CD14-positive monocyte (primary cell): ENCODE measurements around the gene KIT. TPM values are rescaled to one million over a fixed set of nuclear protein-coding genes. Genes with fewer than 3 reads are reported as not detected.

Experiments used
- DNase-seq, 3 donors: peaks; one replicate each; pipeline ENCODE4 v3.0.0-alpha.2; 2011 to 2022
- H2AFZ ChIP-seq: 2 replicates; pipeline ENCODE4 v1.6.0; 2012; ENCODE audit warnings: mild to moderate bottlenecking, low read depth, low read length, inconsistent platforms; ENCODE audit not compliant: insufficient read depth, poor library complexity, severe bottlenecking
- H3K27ac ChIP-seq, 2 donors: 1 replicate in 1 of 2; 2 replicates in 1 of 2; pipeline ENCODE4 v1.5.1; 2012 to 2013; ENCODE audit warnings: low read length in 2 of 2, control low read depth in 1 of 2, inconsistent platforms in 1 of 2, low read depth in 1 of 2, mild to moderate bottlenecking in 1 of 2
- H3K27me3 ChIP-seq, 2 donors: one replicate each; pipeline versions ENCODE4 v1.6.0 to v1.6.1; 2011 to 2013; ENCODE audit warnings: low read length in 2 of 2; ENCODE audit not compliant: control insufficient read depth in 2 of 2, insufficient read depth in 2 of 2
- H3K36me3 ChIP-seq, 2 donors: replicated peaks in 1 of 2; 1 replicate in 1 of 2; 2 replicates in 1 of 2; pipeline versions ENCODE4 v1.5.1 to v1.6.1; 2012 to 2013; ENCODE audit warnings: low read length in 2 of 2, control low read depth in 1 of 2, inconsistent platforms in 1 of 2, mild to moderate bottlenecking in 1 of 2; ENCODE audit not compliant: insufficient read depth in 2 of 2, control insufficient read depth in 1 of 2
- H3K4me1 ChIP-seq, 2 donors: 1 replicate in 1 of 2; 2 replicates in 1 of 2; pipeline versions ENCODE4 v1.5.1 to v1.6.1; 2012 to 2013; ENCODE audit warnings: low read length in 2 of 2, control low read depth in 1 of 2, inconsistent platforms in 1 of 2, mild to moderate bottlenecking in 1 of 2, moderate library complexity in 1 of 2; ENCODE audit not compliant: insufficient read depth in 2 of 2, control insufficient read depth in 1 of 2
- H3K4me2 ChIP-seq: replicated peaks from 2 replicates; pipeline ENCODE3; 2012; ENCODE audit warnings: low read length, moderate library complexity, mild to moderate bottlenecking; ENCODE audit not compliant: poor library complexity, severe bottlenecking; ENCODE audit errors: extremely low read depth
- H3K4me3 ChIP-seq, 3 experiments: fragments of 200-600 bp in 1 of 3; sonication (generic) in 1 of 3; replicated peaks in 1 of 3; 1 replicate in 2 of 3; 2 replicates in 1 of 3; pipeline ENCODE4 v1.5.1; 2011 to 2013; ENCODE audit warnings: low read length in 3 of 3, mild to moderate bottlenecking in 3 of 3, control low read depth in 2 of 3, low read depth in 2 of 3, inconsistent platforms in 1 of 3, moderate library complexity in 1 of 3
- H3K79me2 ChIP-seq: 2 replicates; pipeline ENCODE4 v1.6.0; 2012; ENCODE audit warnings: mild to moderate bottlenecking, control low read depth, inconsistent platforms, low read length, moderate library complexity; ENCODE audit not compliant: insufficient read depth
- H3K9ac ChIP-seq: 2 replicates; pipeline ENCODE4 v1.6.0; 2017; ENCODE audit warnings: low read length, mild to moderate bottlenecking; ENCODE audit not compliant: insufficient read depth, poor library complexity, severe bottlenecking
- H3K9me3 ChIP-seq, 2 donors: replicated peaks in 1 of 2; 1 replicate in 1 of 2; 2 replicates in 1 of 2; pipeline versions ENCODE4 v1.5.1 to v1.6.1; 2012 to 2013; ENCODE audit warnings: low read length in 2 of 2, control low read depth in 1 of 2; ENCODE audit not compliant: control insufficient read depth in 1 of 2, insufficient read depth in 1 of 2
- H4K20me1 ChIP-seq: 2 replicates; pipeline ENCODE4 v1.6.0; 2012; ENCODE audit warnings: mild to moderate bottlenecking, low read length, control low read depth, moderate library complexity; ENCODE audit not compliant: insufficient read depth
- H3K27ac Mint-ChIP-seq, 7 donors: one replicate each; pipeline ENCODE4 v1.8.0; 2020; ENCODE audit warnings: mild to moderate bottlenecking in 7 of 7, mixed read lengths in 7 of 7, moderate library complexity in 6 of 7, inconsistent platforms in 2 of 7
- H3K27me3 Mint-ChIP-seq, 3 donors: one replicate each; pipeline ENCODE4 v1.8.0; 2021 to 2022; ENCODE audit warnings: low read depth in 3 of 3, mild to moderate bottlenecking in 3 of 3, mixed read lengths in 3 of 3, moderate library complexity in 3 of 3, inconsistent platforms in 1 of 3
- H3K36me3 Mint-ChIP-seq, 2 donors: one replicate each; pipeline ENCODE4 v1.8.0; 2020; ENCODE audit warnings: mixed read lengths in 2 of 2, inconsistent platforms in 1 of 2, mild to moderate bottlenecking in 1 of 2
- H3K4me1 Mint-ChIP-seq: one replicate; pipeline ENCODE4 v1.8.0; 2020; ENCODE audit warnings: mild to moderate bottlenecking, mixed read lengths
- H3K4me3 Mint-ChIP-seq, 2 donors: one replicate each; pipeline ENCODE4 v1.8.0; 2020; ENCODE audit warnings: mild to moderate bottlenecking in 2 of 2, mixed read lengths in 2 of 2, moderate library complexity in 1 of 2
- H3K9me3 Mint-ChIP-seq, 7 donors: one replicate each; pipeline ENCODE4 v1.8.0; 2020 to 2022; ENCODE audit warnings: mixed read lengths in 7 of 7, mild to moderate bottlenecking in 6 of 7, moderate library complexity in 6 of 7, inconsistent platforms in 2 of 7
- CTCF ChIP-seq: fragments of 200-600 bp; IDR thresholded peaks from one replicate; pipeline ENCODE4 v1.8.0; 2022; ENCODE audit warnings: antibody characterized with exemption, mild to moderate bottlenecking
- WGBS: methylation state at CpG from one replicate; pipeline ENCODE4 v1.1.5; 2013; ENCODE audit warnings: missing lambda C conversion rate; ENCODE audit not compliant: insufficient coverage; 5-methylcytosine and 5-hydroxymethylcytosine counted together
- intact Hi-C, 2 donors: fragments of 100-400 bp; cut with micrococcal nuclease; formaldehyde crosslinking; loops; one replicate each; pipeline versions ENCODE4 v1.15.0 to v1.15.1; 2023
- polyA plus RNA-seq, 3 donors: library from polyadenylated mRNA; depleted of rRNA in 1 of 3; unstranded in 2 of 3; stranded (reverse) in 1 of 3; fragments of 300-500 nt in 2 of 3; fragments of >200 nt in 1 of 3; fragmentation: Illumina TruSeq in 2 of 3; gene quantifications; 1 replicate in 2 of 3; 2 replicates in 1 of 3; pipeline ENCODE4 v1.2.3, GENCODE V29; 2012 to 2021

The KIT gene
- polyA plus RNA-seq, 3 donors = not detected

- peak overlapping the region in 1 of 7 donors; percentile 2 for H3K27ac Mint-ChIP-seq
- H3K4me2 ChIP-seq = peak overlapping the region; percentile 54
- no peak overlapping the region for H3K9ac ChIP-seq
- H3K4me3 ChIP-seq = peak overlapping the region in 1 of 3 experiments; percentile 43
- no peaks in the 10 kb centered on the region for H3K36me3 Mint-ChIP-seq
- intact Hi-C loops = no loop called here
- peaks cover 0 to 8% (median 0%) of the 10 kb centered on the region in 7 donors for H3K9me3 Mint-ChIP-seq
- peak overlapping the region in 1 of 2 donors; percentile 35 for H3K27ac ChIP-seq
- no peaks in the 10 kb centered on the region for H3K9me3 ChIP-seq
- H3K4me1 Mint-ChIP-seq = peaks cover 30% of the 10 kb centered on the region
- peak overlapping the region; percentile 39 for H2AFZ ChIP-seq
- H3K4me3 Mint-ChIP-seq = peak overlapping the region in 1 of 2 donors; percentile 72
- H3K27me3 ChIP-seq = no peaks in the 10 kb centered on the region
- WGBS = 0% methylated on average over 1 of the region's 8 CpGs
- TF ChIP-seq CTCF = no peak
- H4K20me1 ChIP-seq = no peaks in the 10 kb centered on the region
- peak; percentile 23 to 44 (median 32) for DNase-seq
- peaks cover 0 to 2% (median 2%) of the 10 kb centered on the region in 3 donors for H3K27me3 Mint-ChIP-seq
- H3K79me2 ChIP-seq = no peaks in the 10 kb centered on the region
- H3K4me1 ChIP-seq = peaks cover 23 to 29% of the 10 kb centered on the region in 2 donors
- no peaks in the 10 kb centered on the region for H3K36me3 ChIP-seq
Observed at GRCh38 chr4:54709400-54709799, 51.6 kb downstream of the KIT start.

GRCh38 chr4:54712206-54712605, 54.4 kb downstream of the KIT start:
- Mint-ChIP-seq H3K4me1 (peaks cover 30% of the 10 kb centered on the region), H3K9me3 (peaks cover 0 to 8% (median 0%) of the 10 kb centered on the region in 7 donors), H3K27me3 (peaks cover 0 to 2% (median 2%) of the 10 kb centered on the region in 3 donors), H3K4me3 (no peak overlapping the region), H3K27ac (no peak overlapping the region), H3K36me3 (no peaks in the 10 kb centered on the region)
- Histone ChIP-seq H3K27me3 (no peaks in the 10 kb centered on the region), H3K9ac (no peak overlapping the region), H3K4me2 (no peak overlapping the region), H2AFZ (no peak overlapping the region), H4K20me1 (no peaks in the 10 kb centered on the region), H3K36me3 (no peaks in the 10 kb centered on the region), H3K4me3 (no peak overlapping the region), H3K4me1 (peaks cover 22 to 28% of the 10 kb centered on the region in 2 donors), H3K79me2 (no peaks in the 10 kb centered on the region), H3K27ac (no peak overlapping the region), H3K9me3 (no peaks in the 10 kb centered on the region)
- no CpG with 5 or more reads among the region's 2 CpGs for WGBS
- DNase-seq = no peak
- no peak for TF ChIP-seq CTCF
- intact Hi-C loops = no loop called here
